ENCODE measurements around the gene TMEM170B.

Gene TMEM170B

DNA sequence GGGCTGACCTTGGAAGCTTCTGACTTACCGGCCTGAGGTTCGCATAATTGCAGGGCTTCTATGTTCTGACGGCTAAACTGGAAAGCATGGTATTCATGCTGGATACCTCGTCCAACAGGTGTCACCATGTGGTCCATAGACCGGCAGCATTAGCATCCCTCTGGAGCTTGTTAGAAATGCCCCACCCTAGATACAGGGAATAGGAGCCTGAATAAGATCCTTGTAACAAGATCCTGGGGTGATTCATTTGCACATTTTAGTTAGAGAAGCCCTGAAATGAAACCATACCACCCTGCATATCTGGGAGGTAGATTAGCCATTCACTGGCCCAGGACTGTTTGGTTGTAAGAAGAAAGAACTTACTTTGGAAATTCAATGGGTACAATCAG, 77.7 kb downstream of the TMEM170B start:
- no peak for DNase-seq

DNA sequence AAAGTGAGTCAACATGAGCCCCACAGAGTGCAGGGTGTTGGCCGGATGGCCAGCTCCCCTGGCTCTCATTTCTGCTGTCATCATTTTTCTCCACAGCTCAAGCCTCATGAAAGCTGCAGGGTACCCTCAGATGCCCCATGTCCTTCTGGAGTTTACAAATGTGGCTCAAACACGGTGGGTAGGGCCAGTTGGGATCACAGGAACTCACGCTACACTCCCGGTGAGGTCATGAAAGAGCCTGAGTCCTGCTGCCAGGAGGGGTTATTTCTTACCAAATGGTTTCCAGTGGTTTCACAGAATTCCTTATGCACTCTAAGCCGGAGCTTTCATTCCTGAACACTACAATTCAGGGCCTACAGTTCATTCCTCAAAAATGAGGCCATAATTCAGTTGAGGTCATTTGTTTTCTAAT, 78.7 kb downstream of the TMEM170B start:
- DNase-seq, result no peak

DNA sequence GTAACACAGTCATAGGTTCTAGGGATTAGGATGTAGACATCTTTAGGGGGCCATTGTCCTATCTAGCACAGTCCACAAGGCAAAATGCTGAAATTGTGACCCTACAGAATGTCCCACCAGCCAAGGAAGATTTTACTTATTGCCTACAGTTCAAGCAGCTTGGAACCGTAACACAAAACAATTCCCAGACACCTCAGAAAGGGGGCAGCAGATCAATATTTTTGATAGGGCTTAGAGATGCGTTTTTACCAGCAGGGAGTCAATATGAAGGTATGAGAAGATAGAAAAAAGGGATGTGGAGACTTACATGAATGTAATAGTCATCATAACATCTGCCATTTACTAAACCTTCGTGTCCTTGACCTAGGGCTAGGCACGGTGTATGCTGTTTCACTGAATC, 81.0 kb downstream of the TMEM170B start:
- DNase-seq, result no peak

DNA sequence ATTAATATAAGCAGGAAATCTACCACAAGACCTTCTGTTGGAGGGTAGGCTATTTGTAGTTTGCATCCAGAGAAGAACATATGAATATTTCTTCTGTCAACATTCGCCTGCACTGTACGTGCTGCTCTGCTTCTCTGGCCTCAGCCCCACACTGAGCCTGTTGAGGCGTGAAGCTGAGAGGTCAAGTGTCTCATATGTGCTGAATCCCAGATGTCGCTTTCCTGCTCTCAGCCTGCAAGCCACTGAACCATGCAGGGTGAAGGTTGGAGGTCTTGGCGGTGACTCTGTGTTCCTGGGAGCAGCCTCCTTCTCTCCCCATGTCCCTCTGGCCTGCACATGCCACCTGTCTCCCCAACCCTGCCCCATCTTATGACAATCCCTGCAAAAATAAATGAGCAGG, 83.6 kb downstream of the TMEM170B start:
- DNase-seq, result peak; percentile 56

DNA sequence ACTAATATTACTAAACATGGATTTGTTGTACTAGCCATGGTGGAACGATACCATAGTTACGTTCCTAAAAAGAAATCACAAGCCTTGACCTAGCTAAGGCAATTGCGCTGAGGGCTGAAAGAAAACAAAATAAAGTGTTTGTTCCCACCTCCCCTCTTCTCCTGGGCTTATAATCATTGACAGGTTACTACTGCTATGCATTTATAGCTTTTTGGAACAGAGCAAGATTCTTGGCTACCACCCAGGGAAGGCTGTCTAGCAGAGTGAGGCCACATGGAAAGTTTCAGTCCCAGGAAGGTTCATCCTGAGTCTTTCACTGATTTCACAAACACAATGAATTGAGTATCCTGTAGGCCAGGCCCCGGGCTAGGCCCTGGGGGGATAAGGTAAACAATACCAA, 84.6 kb downstream of the TMEM170B start:
- no peak for DNase-seq

DNA sequence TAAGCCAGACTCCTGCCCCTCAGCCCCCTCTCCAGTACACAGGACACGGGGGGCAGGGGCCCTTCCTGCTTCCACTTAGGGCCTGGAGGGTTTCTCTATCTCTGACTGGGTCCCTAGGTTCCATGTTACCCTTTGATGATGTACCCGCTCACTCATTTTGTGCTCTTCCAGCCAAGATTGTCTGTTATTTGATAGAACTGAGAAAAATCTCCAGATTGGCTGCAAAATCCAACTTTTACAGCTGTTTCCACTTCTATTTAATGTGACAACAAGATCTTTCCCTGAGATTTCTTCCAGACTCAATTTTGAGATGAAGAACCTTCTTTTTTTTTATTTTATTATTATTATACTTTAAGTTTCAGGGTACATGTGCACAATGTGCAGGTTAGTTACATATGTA, 85.7 kb downstream of the TMEM170B start:
- DNase-seq, result no peak

DNA sequence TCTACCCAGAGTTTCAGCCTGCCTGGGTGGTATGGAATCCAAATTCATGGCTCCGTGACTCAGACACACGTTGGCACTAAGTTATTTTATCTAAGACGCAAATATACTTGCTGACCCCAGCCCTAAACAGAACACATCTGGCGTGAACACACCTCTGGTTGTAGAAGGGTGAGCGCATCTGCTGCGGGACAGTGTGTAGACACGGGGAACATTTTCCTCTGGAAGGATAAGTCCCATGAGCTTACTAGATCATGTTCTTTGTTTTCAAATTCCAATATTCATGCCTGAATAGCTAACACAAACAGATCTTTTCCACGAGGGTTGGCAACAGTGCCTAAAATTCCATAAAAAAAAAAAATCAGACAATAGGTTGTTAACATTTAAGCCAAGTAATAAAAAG, 87.8 kb downstream of the TMEM170B start:
- no peak for DNase-seq

DNA sequence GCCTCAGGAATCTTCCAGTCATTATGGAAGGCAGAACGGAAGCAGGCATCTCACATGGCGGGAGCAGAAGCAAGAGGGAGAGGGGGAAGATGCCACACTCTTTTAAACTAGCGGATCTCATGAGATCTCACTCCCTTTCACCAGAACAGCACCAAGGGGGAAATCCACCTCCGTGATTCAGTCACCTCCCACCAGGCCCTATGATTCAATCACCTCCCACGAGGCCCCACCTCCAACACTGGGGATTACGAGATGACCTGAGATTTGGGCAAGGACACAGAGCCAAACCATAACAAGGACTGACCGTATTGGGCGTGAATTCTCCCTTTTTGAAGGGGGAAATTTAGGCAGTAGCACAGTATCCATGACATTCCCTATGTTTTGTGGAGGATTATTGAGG, 88.8 kb downstream of the TMEM170B start:
- no peak for DNase-seq

DNA sequence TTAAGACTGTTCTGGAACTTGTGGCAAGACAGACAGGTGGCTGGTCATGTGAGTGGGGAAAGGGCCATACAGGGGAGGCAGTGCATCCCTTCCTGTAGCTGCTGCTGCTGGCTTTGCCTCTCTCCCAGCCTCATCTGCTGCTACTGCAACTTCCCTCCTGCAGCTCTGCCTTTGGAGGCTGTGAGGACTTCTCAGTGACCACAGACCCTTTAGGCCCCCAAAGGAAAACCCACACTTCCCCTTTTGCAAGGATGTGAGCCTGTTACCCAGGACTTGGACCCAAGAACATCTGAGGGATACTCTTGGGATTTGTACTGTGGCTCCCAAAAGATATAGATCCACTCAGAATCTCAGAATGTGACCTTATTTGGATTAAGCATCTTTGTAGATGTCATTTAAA, 91.0 kb downstream of the TMEM170B start:
- no peak for DNase-seq

DNA sequence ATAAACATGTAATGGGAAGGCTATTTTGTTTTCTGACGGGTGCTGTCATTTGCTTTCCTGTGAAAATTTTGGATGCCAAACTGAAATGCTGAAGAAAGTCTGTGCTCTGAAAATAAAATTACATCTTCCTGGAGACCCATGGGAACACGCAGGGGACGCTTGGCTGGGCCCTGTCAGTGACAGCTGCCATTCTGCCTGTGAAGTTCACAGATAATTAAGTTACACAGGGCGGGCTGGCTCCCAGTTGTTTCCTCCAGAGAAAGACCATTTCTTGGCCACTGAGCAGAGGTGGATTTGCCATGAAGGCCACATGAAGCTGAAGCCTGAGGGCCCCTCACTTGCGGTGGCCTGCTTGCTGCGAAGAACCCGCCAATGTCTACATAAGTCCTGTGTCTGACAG, 93.5 kb downstream of the TMEM170B start:
- no peak for DNase-seq

DNA sequence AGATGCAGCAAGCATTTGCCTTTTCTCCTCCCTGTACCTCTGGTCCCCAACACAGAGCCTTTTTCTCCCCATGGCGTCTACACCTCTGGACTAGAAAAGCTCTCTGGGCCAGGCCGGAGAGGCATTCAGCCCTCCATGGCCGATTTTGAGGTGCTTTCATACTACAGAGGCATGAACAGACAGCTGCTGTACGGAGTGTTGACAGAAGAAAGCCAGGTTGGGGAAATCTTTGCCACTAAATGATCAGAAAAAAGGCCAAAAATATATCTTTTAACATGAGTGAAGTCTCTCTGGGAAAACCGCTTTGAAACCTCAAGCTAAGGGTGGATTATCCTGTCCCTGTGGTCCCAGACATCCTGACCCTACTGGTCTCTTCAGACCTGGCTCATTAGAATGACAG, 94.0 kb downstream of the TMEM170B start:
- DNase-seq, result no peak

DNA sequence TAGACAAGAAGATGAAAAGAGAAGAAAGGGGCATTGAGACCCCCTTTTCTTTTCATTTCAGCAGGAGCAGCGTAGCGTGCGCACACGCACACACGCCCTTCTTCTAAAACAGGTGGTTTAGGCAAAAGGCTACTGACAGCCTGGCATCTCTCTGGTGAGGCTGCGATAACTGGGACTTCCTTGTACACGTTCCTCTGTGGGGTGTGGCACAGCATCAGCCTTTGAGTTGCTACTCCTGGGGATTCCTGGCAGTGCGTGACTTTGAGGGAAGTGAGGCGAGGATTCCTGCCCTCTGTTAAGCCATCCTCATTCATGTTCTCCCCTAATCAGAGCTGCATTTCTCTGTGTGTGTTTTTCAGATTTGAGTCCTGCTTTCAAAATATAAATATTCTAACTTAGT, 94.7 kb downstream of the TMEM170B start:
- no peak for DNase-seq

DNA sequence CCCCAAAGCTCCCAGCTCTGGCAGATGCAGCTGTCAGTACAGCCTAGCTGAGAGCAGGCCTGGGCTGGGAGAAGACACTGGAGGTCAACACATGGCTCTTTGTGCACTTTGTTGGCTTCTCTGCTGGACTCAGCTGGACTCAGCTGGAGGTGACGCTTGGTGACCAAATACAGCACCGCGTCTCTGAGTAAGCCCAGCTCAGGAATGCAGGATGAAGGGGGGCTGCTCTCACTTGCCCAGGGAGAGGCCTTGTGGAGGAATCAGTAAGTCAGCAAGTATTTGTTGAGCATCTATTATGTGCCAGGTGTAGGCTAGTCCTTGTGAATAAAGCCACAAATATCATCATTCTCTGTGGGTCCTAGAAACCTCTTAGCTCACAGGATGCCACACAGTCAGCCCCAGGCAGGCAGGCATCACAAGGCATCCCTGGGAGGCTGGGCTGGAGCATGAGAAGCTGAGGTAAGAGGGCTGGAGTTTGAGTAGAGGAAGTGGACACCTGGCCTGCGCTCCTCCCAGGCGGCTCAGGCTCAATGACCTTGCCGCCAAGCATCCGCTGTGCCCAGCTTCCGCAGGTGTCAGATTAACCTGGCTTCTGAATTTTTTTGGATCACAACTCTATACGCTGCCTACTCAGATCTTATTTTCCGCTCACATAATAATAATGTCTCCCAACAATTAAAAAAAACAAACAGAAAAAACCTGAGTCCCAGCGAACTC, 95.4 kb downstream of the TMEM170B start:
- no peak for DNase-seq

Measured in right kidney (tissue), 1 donor.